GM06990 (cell line): ENCODE data around the gene COL23A1.

Experiments
- DNase-seq: peaks from one replicate; pipeline ENCODE4 v3.0.0-alpha.2; 2011; ENCODE audit not compliant: insufficient read length; ENCODE audit errors: extremely low read depth
- H3K27me3 ChIP-seq: replicated peaks from 2 replicates; pipeline ENCODE4 v1.6.0; 2011; ENCODE audit warnings: low read length; ENCODE audit not compliant: control insufficient read depth, insufficient read depth
- H3K36me3 ChIP-seq: 2 replicates; pipeline ENCODE4 v1.5.1; 2011; ENCODE audit warnings: low read length; ENCODE audit not compliant: control insufficient read depth, insufficient read depth
- H3K4me3 ChIP-seq: replicated peaks from 2 replicates; pipeline ENCODE4 v1.5.1; 2011; ENCODE audit warnings: low read depth, mild to moderate bottlenecking, control low read depth, low read length
- CTCF ChIP-seq: IDR thresholded peaks from 2 replicates; pipeline ENCODE4 v1.5.1; 2011; ENCODE audit warnings: low read length, control low read depth, mild to moderate bottlenecking, inconsistent platforms; ENCODE audit not compliant: insufficient read depth, poor library complexity, severe bottlenecking

COL23A1 gene

GRCh38 chr5:178551059-178551458 lies 39.1 kb downstream of the COL23A1 start:
- Histone ChIP-seq H3K27me3 (no peaks in the 10 kb centered on the region; the same call in 1 of the 2 replicates), H3K36me3 (no peaks in the 10 kb centered on the region), H3K4me3 (no peak overlapping the region)
- TF ChIP-seq CTCF, result peak; percentile 39
- DNase-seq, result no peak

GRCh38 chr5:178548746-178549145 lies 41.4 kb downstream of the COL23A1 start:
- no peaks in the 10 kb centered on the region for H3K36me3 ChIP-seq
- no peaks in the 10 kb centered on the region for H3K27me3 ChIP-seq
- no peak for DNase-seq
- no peak for TF ChIP-seq CTCF
- no peak overlapping the region for H3K4me3 ChIP-seq

GRCh38 chr5:178547753-178548415 lies 42.3 kb downstream of the COL23A1 start:
- no peaks in the 10 kb centered on the region for H3K36me3 ChIP-seq
- TF ChIP-seq CTCF, result no peak
- H3K4me3 ChIP-seq, result no peak overlapping the region
- H3K27me3 ChIP-seq, result peaks cover 1% of the 10 kb centered on the region; the same call in 1 of the 2 replicates
- no peak for DNase-seq

GRCh38 chr5:178547052-178547666 lies 43.0 kb downstream of the COL23A1 start:
- DNase-seq, result no peak
- Histone ChIP-seq H3K36me3 (no peaks in the 10 kb centered on the region), H3K4me3 (no peak overlapping the region), H3K27me3 (peaks cover 1% of the 10 kb centered on the region; the same call in 1 of the 2 replicates)
- TF ChIP-seq CTCF, result no peak

- no peak for TF ChIP-seq CTCF
- no peaks in the 10 kb centered on the region for H3K36me3 ChIP-seq
- DNase-seq, result no peak
- H3K4me3 ChIP-seq, result no peak overlapping the region
- peaks cover 1% of the 10 kb centered on the region; the same call in 1 of the 2 replicates for H3K27me3 ChIP-seq
These were observed 43.5 kb downstream of the COL23A1 start for GRCh38 chr5:178546675-178547033.
